A673 (cell line): ENCODE measurements around the gene SF3B4. TPM values are rescaled to one million over a fixed set of nuclear protein-coding genes. Genes with fewer than 3 reads are reported as not detected.
"Not testable (repeated sequence)": the region's sequence is repeated elsewhere in the genome, so short reads cannot be mapped to it uniquely, and the experiment has no call there.

Experiments
- BruUV-seq: library from RNA; stranded (reverse); fragments of 400-500 nt; replicated peaks from 2 replicates; lab custom pipeline; 2021; lab: Mats Ljungman, UMichigan
- CTCF ChIA-PET: fragments of 300-600 bp; sonication (Branson Sonifier 250); formaldehyde crosslinking; loops from one replicate; lab custom pipeline; 2022; ENCODE audit warnings: antibody characterized with exemption; lab: Charles Lee
- POLR2A ChIA-PET: fragments of 300-600 bp; sonication (Branson Sonifier 250); formaldehyde crosslinking; loops from one replicate; lab custom pipeline; 2022; ENCODE audit warnings: antibody characterized with exemption; ENCODE audit not compliant: low non-redundant PET; lab: Charles Lee
- DNase-seq: peaks from one replicate; pipeline ENCODE4 v3.0.0-alpha.2; 2015; ENCODE audit warnings: low spot score
- H3K27ac ChIP-seq: fragments of 200-600 bp; sonication (generic); 2 replicates; pipeline ENCODE4 v1.5.1; 2016; ENCODE audit warnings: mixed run types, low read depth, mild to moderate bottlenecking, mixed read lengths, antibody characterized with exemption, low read length; ENCODE audit not compliant: poor library complexity, severe bottlenecking
- H3K27me3 ChIP-seq: fragments of 200-600 bp; sonication (generic); replicated peaks from 2 replicates; pipeline ENCODE4 v1.6.1; 2017; ENCODE audit warnings: mixed run types, low read depth, mild to moderate bottlenecking, mixed read lengths, antibody characterized with exemption, low read length; ENCODE audit not compliant: insufficient read depth, poor library complexity
- H3K36me3 ChIP-seq: fragments of 200-600 bp; sonication (generic); 2 replicates; pipeline ENCODE4 v1.6.1; 2016; ENCODE audit warnings: mixed run types, mild to moderate bottlenecking, mixed read lengths, antibody characterized with exemption, low read length; ENCODE audit not compliant: insufficient read depth, poor library complexity, severe bottlenecking
- H3K4me1 ChIP-seq: fragments of 200-600 bp; sonication (generic); 2 replicates; pipeline ENCODE4 v1.6.1; 2017; ENCODE audit warnings: mixed run types, mild to moderate bottlenecking, mixed read lengths, antibody characterized with exemption, low read length; ENCODE audit not compliant: insufficient read depth, poor library complexity, severe bottlenecking
- H3K4me3 ChIP-seq: fragments of 200-600 bp; sonication (generic); 2 replicates; pipeline ENCODE4 v1.5.1; 2016; ENCODE audit warnings: low read depth, mixed run types, mild to moderate bottlenecking, mixed read lengths, low read length; ENCODE audit not compliant: poor library complexity, severe bottlenecking
- H3K9me3 ChIP-seq: fragments of 200-600 bp; sonication (generic); 2 replicates; pipeline ENCODE4 v1.6.1; 2016; ENCODE audit warnings: mixed run types, low read depth, mild to moderate bottlenecking, mixed read lengths, antibody characterized with exemption, low read length; ENCODE audit not compliant: poor library complexity, severe bottlenecking
- CTCF ChIP-seq: fragments of 300-800, 200-600 bp; sonication (generic); conservative IDR thresholded peaks from 2 replicates; pipeline ENCODE4 v1.5.1; 2017; ENCODE audit warnings: low read depth, mild to moderate bottlenecking, antibody characterized with exemption, low read length, moderate library complexity, mixed read lengths
- EZH2 ChIP-seq: fragments of 200-600 bp; sonication (generic); IDR thresholded peaks from 2 replicates; pipeline ENCODE4 v1.6.1; 2017; ENCODE audit warnings: borderline replicate concordance, low read depth, mild to moderate bottlenecking, mixed read lengths, antibody characterized with exemption, low read length; ENCODE audit not compliant: poor library complexity, severe bottlenecking
- intact Hi-C: fragments of 100-400 bp; cut with micrococcal nuclease; formaldehyde crosslinking; loops from one replicate; pipeline ENCODE4 v1.10.0; 2022; ENCODE audit not compliant: unreplicated experiment
- total RNA-seq: library from RNA; stranded (reverse); gene quantifications from 2 replicates; pipeline ENCODE4 v1.2.3, GENCODE V29; 2021

Gene SF3B4
- total RNA-seq, 1 experiment from 2014 or later = 137 TPM

GRCh38 chr1:149962039-149962647 is 34.5 kb upstream of the SF3B4 start:
- Histone ChIP-seq H3K4me1 (no peaks in the 10 kb centered on the region), H3K4me3 (no peak overlapping the region), H3K9me3 (no peaks in the 10 kb centered on the region), H3K27ac (peak overlapping the region; percentile 40), H3K36me3 (peaks cover 25% of the 10 kb centered on the region), H3K27me3 (no peaks in the 10 kb centered on the region)
- intact Hi-C loops = loop anchor here (1.0 to 2.0 kb wide), 2 partner anchors 89 to 206 kb away; no protein-coding TSS in a partner anchor
- peak; percentile 81 for DNase-seq
- BruUV-seq = no TSS peak
- TF ChIP-seq CTCF = peak; percentile 84
- no peak for TF ChIP-seq EZH2
- ChIA-PET POLR2A (no interaction called here), CTCF (interaction anchor here (1.4 kb wide), 1 partner anchor 225 kb away, joined by 10 read pairs; no protein-coding TSS in a partner anchor)

- POLR2A ChIA-PET, DNase-seq, H3K27ac ChIP-seq, CTCF ChIA-PET, H3K9me3 ChIP-seq, BruUV-seq, H3K27me3 ChIP-seq, H3K36me3 ChIP-seq, H3K4me1 ChIP-seq, H3K4me3 ChIP-seq: not testable (repeated sequence)
- intact Hi-C loops = loop anchor here (2.0 kb wide), 1 partner anchor 19 kb away; no protein-coding TSS in a partner anchor
Observed at GRCh38 chr1:149957548-149957947, 29.9 kb upstream of the SF3B4 start.

- no peaks in the 10 kb centered on the region for H3K9me3 ChIP-seq
- no TSS peak for BruUV-seq
- no peak for TF ChIP-seq EZH2
- no peak for TF ChIP-seq CTCF
- peaks cover 15% of the 10 kb centered on the region for H3K36me3 ChIP-seq
- peaks cover 6% of the 10 kb centered on the region for H3K4me1 ChIP-seq
- POLR2A ChIA-PET = no interaction called here
- H3K27ac ChIP-seq = peak overlapping the region; percentile 23
- CTCF ChIA-PET = interaction anchor here (0.7 kb wide), 1 partner anchor 237 kb away, joined by 4 read pairs; no protein-coding TSS in a partner anchor
- intact Hi-C loops = no loop called here
- no peaks in the 10 kb centered on the region for H3K27me3 ChIP-seq
- no peak overlapping the region for H3K4me3 ChIP-seq
- DNase-seq = peak; percentile 76
Observed at GRCh38 chr1:149949911-149950310, 22.3 kb upstream of the SF3B4 start.

GRCh38 chr1:149945206-149945605 is 17.6 kb upstream of the SF3B4 start:
- H3K27me3 ChIP-seq = no peaks in the 10 kb centered on the region
- DNase-seq = no peak
- no peak overlapping the region for H3K27ac ChIP-seq
- ChIA-PET POLR2A (no interaction called here), CTCF (no interaction called here)
- peaks cover 19% of the 10 kb centered on the region for H3K36me3 ChIP-seq
- H3K9me3 ChIP-seq = no peaks in the 10 kb centered on the region
- no TSS peak for BruUV-seq
- TF ChIP-seq CTCF (no peak), EZH2 (no peak)
- no peak overlapping the region for H3K4me3 ChIP-seq
- intact Hi-C loops = no loop called here
- H3K4me1 ChIP-seq = peaks cover 5% of the 10 kb centered on the region
